Activated CD4-positive, alpha-beta T cell treated with anti-CD3 and anti-CD28 coated beads for 48 hours (primary cell): ENCODE results near the gene EYS.

Experiments used
- DNase-seq: peaks from one replicate; pipeline ENCODE4 v3.0.0-alpha.2; 2020

EYS gene

DNA sequence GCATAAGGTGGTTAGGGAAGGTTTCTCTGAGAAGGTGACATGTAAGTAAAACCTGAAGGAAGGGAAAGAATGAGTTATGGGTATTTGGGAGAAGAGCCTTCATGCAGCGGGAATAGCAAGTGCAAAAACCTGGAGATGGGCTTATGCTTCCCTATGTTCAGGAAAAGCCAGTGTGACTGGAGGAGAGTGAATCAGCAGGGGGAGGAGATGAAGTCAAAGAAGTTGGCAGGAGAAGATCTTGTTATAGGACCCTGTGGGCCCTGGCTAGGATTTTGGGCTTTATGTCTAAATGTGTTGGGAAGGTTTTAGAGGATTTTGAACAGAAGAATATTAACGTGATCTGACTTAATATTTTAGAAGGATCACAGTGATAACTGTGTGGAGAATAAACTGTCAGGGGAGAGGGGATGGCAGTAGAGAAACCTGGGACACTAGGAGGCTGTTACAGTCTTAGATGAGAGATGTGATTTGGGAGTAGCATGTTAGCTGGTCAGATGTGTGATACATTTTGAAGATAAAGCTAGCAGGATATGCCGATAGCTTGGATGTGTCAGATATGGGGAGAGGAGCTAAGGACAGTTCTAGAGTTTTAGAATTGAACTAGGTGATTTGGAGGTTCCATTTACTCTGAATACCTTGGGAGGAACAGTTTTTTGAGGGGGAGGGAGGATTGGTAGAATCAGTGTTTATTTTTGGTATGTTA lies 2030.5 kb downstream of the EYS start:
- no peak for DNase-seq

DNA sequence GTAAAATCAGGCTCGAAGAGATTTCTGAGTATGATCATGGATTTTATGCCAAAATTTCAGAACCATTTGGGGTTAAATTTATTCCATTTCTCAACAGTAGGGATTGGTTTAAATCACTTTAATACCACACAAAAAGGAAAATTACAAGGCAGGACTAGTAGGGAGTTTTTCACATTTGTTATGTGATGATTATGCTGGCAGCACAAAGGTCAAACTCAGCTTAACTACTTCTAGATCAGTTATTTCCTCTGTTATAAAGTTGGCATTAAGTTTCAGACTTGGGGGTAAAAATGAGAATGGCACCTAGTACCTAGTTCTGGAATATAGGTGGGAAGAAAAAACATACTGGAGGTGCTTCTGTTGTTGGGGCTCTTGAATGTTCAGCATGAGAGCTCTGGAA lies 2031.9 kb downstream of the EYS start:
- no peak for DNase-seq

DNA sequence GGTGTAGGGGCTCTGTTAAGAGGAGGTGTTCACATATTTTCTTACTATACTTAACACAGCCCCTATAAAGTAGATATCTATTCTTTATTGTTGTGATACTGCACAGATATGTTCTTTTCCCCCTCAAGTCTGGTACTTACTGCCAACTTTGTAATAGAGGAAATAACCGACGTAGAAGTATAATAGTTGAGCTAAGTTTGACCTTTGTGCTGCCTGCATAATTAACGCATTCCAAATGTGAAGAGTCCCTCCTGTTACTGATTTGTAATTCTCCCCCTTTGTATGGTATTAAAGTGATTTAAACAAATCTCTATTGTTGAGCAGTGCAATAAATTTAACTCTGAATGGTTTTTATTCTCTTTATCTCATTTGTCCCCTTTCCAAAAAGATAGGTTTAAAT lies 2032.4 kb downstream of the EYS start:
- DNase-seq, result no peak

DNA sequence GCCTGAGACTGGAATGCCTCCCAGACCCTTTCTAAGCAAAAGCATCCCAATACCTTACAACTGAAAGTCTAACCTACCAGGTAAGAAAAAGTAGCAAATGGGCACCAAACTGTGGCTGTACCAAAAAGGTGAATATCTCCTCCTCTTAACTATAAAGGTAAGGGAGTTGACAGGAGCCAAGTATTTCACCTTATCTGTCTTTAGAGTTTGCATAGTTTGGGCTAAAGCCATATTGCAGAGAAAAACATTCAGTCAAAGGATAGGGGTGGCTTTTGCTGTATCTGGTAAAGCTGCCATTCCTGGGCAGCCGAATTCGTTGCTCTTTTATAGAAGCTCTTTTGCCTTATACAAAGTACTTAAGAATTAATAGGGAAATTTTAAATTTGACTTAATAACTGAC lies 2033.3 kb downstream of the EYS start:
- no peak for DNase-seq

DNA sequence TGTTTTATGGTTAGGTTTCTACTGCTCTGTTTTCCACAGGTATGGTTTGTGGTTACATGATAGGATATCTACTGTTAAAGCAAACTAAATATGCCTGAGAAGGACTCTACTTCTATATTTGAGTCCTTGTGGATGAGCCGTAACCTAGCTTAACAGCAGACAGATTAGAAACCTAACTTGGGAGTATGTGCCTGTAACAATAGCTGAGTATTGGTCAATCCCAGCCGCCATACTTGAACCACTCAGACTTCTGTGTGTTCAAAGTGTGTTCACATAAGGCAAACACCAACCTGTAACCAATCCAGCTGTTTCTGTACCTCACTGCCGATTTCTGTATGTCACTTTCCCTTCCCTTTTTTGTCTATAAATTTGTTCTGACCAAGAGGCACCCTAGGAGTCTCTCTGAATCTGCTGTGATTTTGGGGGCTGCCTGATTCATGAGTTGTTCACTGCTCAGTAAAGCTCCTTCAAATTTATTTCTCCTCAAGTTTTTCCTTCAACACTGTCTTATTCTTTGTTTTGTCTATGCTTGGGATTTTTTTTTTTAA lies 2034.4 kb downstream of the EYS start:
- DNase-seq, result no peak

DNA sequence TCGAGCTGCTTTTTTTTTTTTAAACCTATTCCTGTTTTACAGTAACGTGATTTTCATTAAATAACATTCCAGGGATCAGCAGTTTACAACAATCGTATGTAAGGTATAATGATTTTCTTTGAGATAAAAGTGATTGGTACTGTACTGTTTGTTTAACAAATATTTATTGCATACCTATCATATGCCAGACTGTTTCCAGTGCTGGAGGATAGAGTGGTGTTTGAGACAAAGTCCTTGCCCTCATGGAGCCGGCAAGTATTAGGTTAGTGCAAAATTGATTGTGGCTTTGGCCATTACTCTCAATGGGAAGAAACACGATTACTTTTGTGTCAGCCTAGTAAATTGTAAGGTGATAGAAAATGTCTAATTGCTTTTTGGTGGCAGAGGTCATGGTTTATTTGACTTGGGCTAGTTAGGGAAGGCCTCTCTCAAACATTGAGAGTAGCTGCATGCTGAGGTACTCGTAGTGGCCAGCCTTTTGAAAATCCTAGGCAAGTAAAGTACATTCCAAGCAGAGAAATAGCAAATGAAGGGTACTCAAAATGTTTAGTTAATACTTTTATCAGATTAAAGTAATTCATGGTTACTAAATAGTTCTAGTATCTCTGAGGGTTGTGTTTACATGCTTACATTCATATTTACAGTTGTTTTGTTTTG lies 2035.8 kb downstream of the EYS start:
- no peak for DNase-seq
